ENCODE results near the gene MAPK6. TPM values are rescaled to one million over a fixed set of nuclear protein-coding genes. Genes with fewer than 3 reads are reported as not detected.

MAPK6 gene
- total RNA-seq, 3 donors from 2014 or later: 47.6 to 86.8 (median 73.9) TPM

GRCh38 chr15:52008359-52008697, 10.7 kb upstream of the MAPK6 start:
- peak; percentile 16 for ATAC-seq
- H3K4me1 ChIP-seq (ENCODE audit: low read depth): no peaks in the 10 kb centered on the region
- H3K36me3 ChIP-seq (ENCODE audit: low read depth): no peaks in the 10 kb centered on the region
- intact Hi-C loops (cut with DNase I, micrococcal nuclease): no loop called here
- TF ChIP-seq CTCF (IDR thresholded peaks at IDR 0.05): no peak
- no peaks in the 10 kb centered on the region for H3K9me3 ChIP-seq
- DNase-seq: no peak
- no peak overlapping the region for H3K4me3 ChIP-seq

- Histone ChIP-seq H3K9me3 (no peaks in the 10 kb centered on the region), H3K4me1 (ENCODE audit: low read depth) (no peaks in the 10 kb centered on the region), H3K36me3 (ENCODE audit: low read depth) (no peaks in the 10 kb centered on the region), H3K4me3 (no peak overlapping the region)
- ATAC-seq (peak; percentile 72), DNase-seq (no peak)
- no peak for TF ChIP-seq CTCF (IDR thresholded peaks at IDR 0.05)
- intact Hi-C loops (cut with DNase I, micrococcal nuclease): no loop called here
These were observed 10.2 kb upstream of the MAPK6 start for GRCh38 chr15:52008698-52009434.

- Histone ChIP-seq H3K9me3 (no peaks in the 10 kb centered on the region), H3K4me3 (no peak overlapping the region), H3K4me1 (ENCODE audit: low read depth) (no peaks in the 10 kb centered on the region), H3K36me3 (ENCODE audit: low read depth) (no peaks in the 10 kb centered on the region)
- intact Hi-C loops (cut with DNase I, micrococcal nuclease): loop anchor here in 1 of 2 donors (5.0 kb wide), 1 partner anchor 61 kb away; no protein-coding TSS in a partner anchor
- ATAC-seq (no peak), DNase-seq (no peak)
- no peak for TF ChIP-seq CTCF (IDR thresholded peaks at IDR 0.05)
These were observed 8.1 kb upstream of the MAPK6 start for GRCh38 chr15:52010633-52011595.

- Histone ChIP-seq H3K4me1 (ENCODE audit: low read depth) (no peaks in the 10 kb centered on the region), H3K9me3 (no peaks in the 10 kb centered on the region), H3K36me3 (ENCODE audit: low read depth) (no peaks in the 10 kb centered on the region), H3K4me3 (no peak overlapping the region)
- intact Hi-C loops (cut with DNase I, micrococcal nuclease): loop anchor here in 1 of 2 donors (5.0 kb wide), 1 partner anchor 61 kb away; no protein-coding TSS in a partner anchor
- DNase-seq: no peak
- no peak for TF ChIP-seq CTCF (IDR thresholded peaks at IDR 0.05)
- ATAC-seq: no peak
These were observed 7.3 kb upstream of the MAPK6 start for GRCh38 chr15:52011711-52012144.

- intact Hi-C loops (cut with DNase I, micrococcal nuclease): loop anchor here in 1 of 2 donors (5.0 kb wide), 1 partner anchor 60 kb away; no protein-coding TSS in a partner anchor
- DNase-seq (no peak), ATAC-seq (no peak)
- no peak overlapping the region for H3K4me3 ChIP-seq
- no peak for TF ChIP-seq CTCF (IDR thresholded peaks at IDR 0.05)
- H3K4me1 ChIP-seq (ENCODE audit: low read depth): no peaks in the 10 kb centered on the region
- no peaks in the 10 kb centered on the region for H3K36me3 ChIP-seq (ENCODE audit: low read depth)
- H3K9me3 ChIP-seq: no peaks in the 10 kb centered on the region
These were observed 6.8 kb upstream of the MAPK6 start for GRCh38 chr15:52012210-52012609.
